Measurements from ENCODE around the gene GADD45A. TPM values are rescaled to one million over a fixed set of nuclear protein-coding genes. Genes with fewer than 3 reads are reported as not detected.

Gene GADD45A
- total and polyA plus RNA-seq, 9 of the 15 experiments (the other 6 are each of a cell fraction or from before 2014, with no cell fraction given): 21.3 to 156 (median 62.1) TPM

DNA sequence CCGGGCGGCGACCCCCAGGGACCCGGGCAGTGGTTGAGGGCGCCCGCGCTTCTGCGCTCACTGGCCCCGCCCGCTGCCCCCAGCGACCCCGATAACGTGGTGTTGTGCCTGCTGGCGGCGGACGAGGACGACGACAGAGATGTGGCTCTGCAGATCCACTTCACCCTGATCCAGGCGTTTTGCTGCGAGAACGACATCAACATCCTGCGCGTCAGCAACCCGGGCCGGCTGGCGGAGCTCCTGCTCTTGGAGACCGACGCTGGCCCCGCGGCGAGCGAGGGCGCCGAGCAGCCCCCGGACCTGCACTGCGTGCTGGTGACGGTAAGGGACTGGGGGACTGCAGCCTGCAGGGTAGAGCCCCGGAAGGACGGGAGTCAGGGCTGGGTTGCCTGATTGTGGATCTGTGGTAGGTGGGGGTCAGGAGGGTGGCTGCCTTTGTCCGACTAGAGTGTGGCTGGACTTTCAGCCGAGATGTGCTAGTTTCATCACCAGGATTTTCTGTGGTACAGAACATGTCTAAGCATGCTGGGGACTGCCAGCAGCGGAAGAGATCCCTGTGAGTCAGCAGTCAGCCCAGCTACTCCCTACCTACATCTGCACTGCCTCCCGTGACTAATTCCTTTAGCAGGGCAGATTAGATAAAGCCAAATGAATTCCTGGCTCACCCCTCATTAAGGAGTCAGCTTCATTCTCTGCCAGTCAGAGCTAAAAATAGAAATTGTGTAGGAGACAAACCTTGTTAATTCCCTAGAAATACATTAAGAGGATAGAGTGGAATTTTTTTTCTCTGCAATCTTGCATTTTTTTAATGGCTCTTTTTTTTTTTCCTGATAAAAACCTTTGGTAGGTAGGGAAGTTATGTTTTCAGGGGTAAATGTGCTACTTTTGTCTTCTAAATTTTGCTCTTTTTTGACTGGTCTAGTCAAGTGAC, 1.5 kb downstream of the GADD45A start (continued):
- no peak; the same call in 1 of the 2 replicates for TF ChIP-seq CREB1 (IDR thresholded peaks at IDR 0.05)
- TF ChIP-seq CREB1 (CRISPR knock-in tag; IDR thresholded peaks at IDR 0.05): peak; percentile 57
- TF ChIP-seq REST (IDR thresholded peaks at IDR 0.05; ENCODE audit: borderline replicate concordance): peak; percentile 26; the same call in 1 of the 2 replicates
- TF ChIP-seq REST (CRISPR knock-in tag; IDR thresholded peaks at IDR 0.05; ENCODE audit: low read depth): peak; percentile 45; the same call in 1 of the 2 replicates
- TF ChIP-seq, protein P1, sequence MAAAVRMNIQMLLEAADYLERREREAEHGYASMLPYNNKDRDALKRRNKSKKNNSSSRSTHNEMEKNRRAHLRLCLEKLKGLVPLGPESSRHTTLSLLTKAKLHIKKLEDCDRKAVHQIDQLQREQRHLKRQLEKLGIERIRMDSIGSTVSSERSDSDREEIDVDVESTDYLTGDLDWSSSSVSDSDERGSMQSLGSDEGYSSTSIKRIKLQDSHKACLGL (CRISPR knock-in tag; IDR thresholded peaks at IDR 0.05; ENCODE audit: borderline replicate concordance, poor library complexity, severe bottlenecking): no peak
- no peak for TF ChIP-seq CBX8 (IDR thresholded peaks at IDR 0.05; ENCODE audit: borderline replicate concordance, extremely low read depth, low read depth, low read length, poor library complexity, severe bottlenecking)
- TF ChIP-seq SLC30A9 (CRISPR knock-in tag; IDR thresholded peaks at IDR 0.05): no peak
- TF ChIP-seq TAL1 (IDR thresholded peaks at IDR 0.05): peak; percentile 81
- no peak for TF ChIP-seq POLR3G (IDR thresholded peaks at IDR 0.05; ENCODE audit: extremely low read depth, insufficient read length, insufficient replicate concordance)
- TF ChIP-seq ZNF311 (CRISPR knock-in tag; IDR thresholded peaks at IDR 0.05): no peak
- TF ChIP-seq C11orf30 (IDR thresholded peaks at IDR 0.05; ENCODE audit: low read depth): peak; percentile 91
- TF ChIP-seq CBX2 (IDR thresholded peaks at IDR 0.05; ENCODE audit: insufficient read depth, low read length, poor library complexity, severe bottlenecking): no peak
- no peak for TF ChIP-seq ZNF143 (CRISPR knock-in tag; IDR thresholded peaks at IDR 0.05)
- TF ChIP-seq ERF (CRISPR knock-in tag; IDR thresholded peaks at IDR 0.05): no peak
- TF ChIP-seq PML (IDR thresholded peaks at IDR 0.05; ENCODE audit: low read length): peak; percentile 88
- no peak for TF ChIP-seq U2AF1 (optimal IDR thresholded peaks at IDR 0.05; ENCODE audit: low read depth, low read length)
- TF ChIP-seq RBM22 (IDR thresholded peaks at IDR 0.05; ENCODE audit: low read depth, low read length, poor library complexity, severe bottlenecking): peak; percentile 88
- no peak for TF ChIP-seq GTF2B (IDR thresholded peaks at IDR 0.05; ENCODE audit: extremely low read depth, insufficient read length)
- TF ChIP-seq RFX5 (IDR thresholded peaks at IDR 0.05; ENCODE audit: low read depth, low read length): no peak
